RWPE2 (cell line): ENCODE data around the gene ITGAD.

ENCODE experiments used
- ATAC-seq: fragments of 200-7000 bp; cut with Tn5 transposase; 3 replicates; pipeline ENCODE4 v1.9.1; 2021; ENCODE audit warnings: low read depth
- DNase-seq: peaks from one replicate; pipeline ENCODE4 v3.0.0-alpha.2; 2020; ENCODE audit warnings: low spot score
- H3K27ac ChIP-seq: fragments of 450-650 bp; 2 replicates; pipeline ENCODE4 v1.5.1; 2017; ENCODE audit warnings: mild to moderate bottlenecking; ENCODE audit not compliant: poor library complexity, severe bottlenecking
- H3K27me3 ChIP-seq: fragments of 250-450 bp; sonication (Bioruptor Pico); 2 replicates; pipeline ENCODE4 v1.5.1; 2021; ENCODE audit warnings: mild to moderate bottlenecking, moderate library complexity; ENCODE audit not compliant: insufficient read depth, poor library complexity, severe bottlenecking
- H3K36me3 ChIP-seq: fragments of 250-450 bp; sonication (Bioruptor Pico); 2 replicates; pipeline ENCODE4 v1.5.1; 2020; ENCODE audit warnings: low read depth, mild to moderate bottlenecking, moderate library complexity
- H3K4me1 ChIP-seq: fragments of 250-450 bp; sonication (Bioruptor Pico); 2 replicates; pipeline ENCODE4 v1.5.1; 2021; ENCODE audit warnings: mild to moderate bottlenecking, moderate library complexity; ENCODE audit not compliant: insufficient read depth, poor library complexity, severe bottlenecking
- H3K4me3 ChIP-seq: fragments of 250-450 bp; sonication (Bioruptor Pico); 2 replicates; pipeline ENCODE4 v1.5.1; 2021; ENCODE audit warnings: mild to moderate bottlenecking, moderate library complexity; ENCODE audit not compliant: severe bottlenecking
- H3K9me3 ChIP-seq: fragments of 250-450 bp; sonication (Bioruptor Pico); 2 replicates; pipeline ENCODE4 v1.5.1; 2021; ENCODE audit warnings: mild to moderate bottlenecking, moderate library complexity; ENCODE audit not compliant: severe bottlenecking
- CTCF ChIP-seq: fragments of 450-650 bp; IDR thresholded peaks from one replicate; pipeline ENCODE4 v1.5.1; 2017; ENCODE audit warnings: mild to moderate bottlenecking, moderate library complexity; ENCODE audit not compliant: poor library complexity, severe bottlenecking

The ITGAD gene

GRCh38 chr16:31471241-31471874 is 78.2 kb downstream of the ITGAD start:
- TF ChIP-seq CTCF: no peak
- H3K27ac ChIP-seq: peak overlapping the region; percentile 92
- peaks cover 9% of the 10 kb centered on the region for H3K4me1 ChIP-seq
- no peak for ATAC-seq
- no peaks in the 10 kb centered on the region for H3K27me3 ChIP-seq
- peaks cover 31% of the 10 kb centered on the region for H3K36me3 ChIP-seq
- peak overlapping the region; percentile 58 for H3K4me3 ChIP-seq
- H3K9me3 ChIP-seq: no peaks in the 10 kb centered on the region
- DNase-seq: no peak

GRCh38 chr16:31471875-31472708 is 79.0 kb downstream of the ITGAD start, which contains the start of gene TGFB1I1:
Gene TGFB1I1 (plus strand): TSS chr16:31472152. CDS start chr16:31472189, 37 bp downstream.
- H3K4me1 ChIP-seq: peaks cover 9% of the 10 kb centered on the region
- H3K9me3 ChIP-seq: no peaks in the 10 kb centered on the region
- peak within 1 kb of the TSS; percentile 92 for H3K27ac ChIP-seq
- DNase-seq (no peak), ATAC-seq (peak; percentile 67)
- H3K36me3 ChIP-seq: peaks cover 35% of the 10 kb centered on the region
- no peaks in the 10 kb centered on the region for H3K27me3 ChIP-seq
- TF ChIP-seq CTCF: no peak
- peak within 1 kb of the TSS; percentile 58 for H3K4me3 ChIP-seq

- Histone ChIP-seq H3K9me3 (no peaks in the 10 kb centered on the region), H3K4me3 (peak overlapping the region; percentile 58), H3K36me3 (peaks cover 41% of the 10 kb centered on the region), H3K27me3 (no peaks in the 10 kb centered on the region), H3K27ac (peak overlapping the region; percentile 92), H3K4me1 (peaks cover 9% of the 10 kb centered on the region)
- TF ChIP-seq CTCF: peak; percentile 89
- ATAC-seq (peak; percentile 89), DNase-seq (peak; percentile 93)
These were observed 79.6 kb downstream of the ITGAD start for GRCh38 chr16:31472709-31473203.

- TF ChIP-seq CTCF: no peak
- Histone ChIP-seq H3K4me3 (no peak overlapping the region), H3K4me1 (peaks cover 9% of the 10 kb centered on the region), H3K27ac (peak overlapping the region; percentile 92), H3K27me3 (no peaks in the 10 kb centered on the region), H3K36me3 (peaks cover 47% of the 10 kb centered on the region), H3K9me3 (no peaks in the 10 kb centered on the region)
- no peak for ATAC-seq
- DNase-seq: no peak
These were observed 80.3 kb downstream of the ITGAD start for GRCh38 chr16:31473264-31473984.
